SJCRH30 (cell line): ENCODE data around the gene CCIN. TPM values are rescaled to one million over a fixed set of nuclear protein-coding genes. Genes with fewer than 3 reads are reported as not detected.
"Not testable (repeated sequence)": the region's sequence is repeated elsewhere in the genome, so short reads cannot be mapped to it uniquely, and the experiment has no call there.

Experiments
- DNase-seq, 2 experiments: peaks; one replicate each; pipeline ENCODE4 v3.0.0-alpha.2; 2015 to 2020
- H3K27ac ChIP-seq: fragments of 250-450 bp; sonication (Bioruptor Pico); 2 replicates; pipeline ENCODE4 v1.5.1; 2020; ENCODE audit warnings: mild to moderate bottlenecking, moderate library complexity
- H3K27me3 ChIP-seq: fragments of 250-450 bp; sonication (Bioruptor Pico); 2 replicates; pipeline ENCODE4 v1.5.1; 2020; ENCODE audit warnings: mild to moderate bottlenecking, moderate library complexity
- H3K36me3 ChIP-seq: fragments of 250-450 bp; sonication (Bioruptor Pico); 2 replicates; pipeline ENCODE4 v1.5.1; 2020; ENCODE audit warnings: mild to moderate bottlenecking, moderate library complexity
- H3K4me1 ChIP-seq: fragments of 250-450 bp; sonication (Bioruptor Pico); 2 replicates; pipeline ENCODE4 v1.5.1; 2020; ENCODE audit warnings: mild to moderate bottlenecking, moderate library complexity
- H3K4me3 ChIP-seq: fragments of 250-450 bp; sonication (Bioruptor Pico); 2 replicates; pipeline ENCODE4 v1.5.1; 2020; ENCODE audit warnings: mild to moderate bottlenecking, moderate library complexity
- H3K9me3 ChIP-seq: fragments of 250-450 bp; sonication (Bioruptor Pico); replicated peaks from 2 replicates; pipeline ENCODE4 v1.5.1; 2020; ENCODE audit warnings: mild to moderate bottlenecking, moderate library complexity
- total RNA-seq: library from RNA; depleted of rRNA; stranded (reverse); fragments of >200 nt; shearing (Covaris generic); gene quantifications from 2 replicates; pipeline ENCODE4 v1.2.3, GENCODE V29; 2014; rRNA removed

CCIN gene
- total RNA-seq, result 0.05 and 0.24 TPM in 2 replicates

- Histone ChIP-seq H3K9me3 (no peaks in the 10 kb centered on the region), H3K36me3 (no peaks in the 10 kb centered on the region), H3K27ac (no peak within 1 kb of the TSS), H3K27me3 (no peaks in the 10 kb centered on the region), H3K4me1 (peaks cover 12% of the 10 kb centered on the region), H3K4me3 (no peak within 1 kb of the TSS)
- no peak for DNase-seq
Observed at GRCh38 chr9:36169166-36169565, at the start of gene CCIN. Gene CCIN, plus strand, starts transcription at chr9:36169388. Its CDS starts 115 bp downstream, at chr9:36169503.

- Histone ChIP-seq H3K27ac (no peak overlapping the region), H3K27me3 (no peaks in the 10 kb centered on the region), H3K36me3 (no peaks in the 10 kb centered on the region), H3K4me3 (no peak overlapping the region), H3K9me3 (no peaks in the 10 kb centered on the region), H3K4me1 (no peaks in the 10 kb centered on the region)
- no peak for DNase-seq
Observed at GRCh38 chr9:36119476-36119875, 49.7 kb upstream of the CCIN start.

DNA sequence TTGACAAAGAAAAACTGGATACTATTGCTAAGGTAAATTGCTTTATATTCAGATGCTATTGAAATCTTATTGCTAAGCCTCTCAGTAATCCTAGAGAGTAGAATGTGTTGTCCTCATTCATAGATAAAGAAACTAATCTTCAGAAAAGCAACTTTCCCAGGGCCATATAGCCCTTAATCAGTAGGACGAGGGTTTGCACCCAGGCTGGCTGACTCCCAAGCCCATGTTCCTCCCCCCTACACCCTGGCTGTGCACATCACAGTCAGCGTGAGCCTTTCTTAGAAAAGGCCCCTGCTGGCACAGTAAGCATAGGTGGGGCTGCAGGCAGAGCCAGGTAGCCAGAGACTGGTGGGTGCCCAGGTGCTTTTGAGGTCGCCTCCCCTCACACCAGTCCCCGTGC, 48.5 kb upstream of the CCIN start:
- H3K36me3 ChIP-seq, result no peaks in the 10 kb centered on the region
- DNase-seq, result no peak

GRCh38 chr9:36121971-36122370, 47.2 kb upstream of the CCIN start:
- no peaks in the 10 kb centered on the region for H3K36me3 ChIP-seq
- no peak overlapping the region for H3K27ac ChIP-seq
- H3K27me3 ChIP-seq, result no peaks in the 10 kb centered on the region
- no peak for DNase-seq
- no peaks in the 10 kb centered on the region for H3K4me1 ChIP-seq
- no peaks in the 10 kb centered on the region for H3K9me3 ChIP-seq
- H3K4me3 ChIP-seq, result no peak overlapping the region

More for the DNA sequence above, 48.5 kb upstream of the CCIN start:
- Histone ChIP-seq H3K4me3 (no peak overlapping the region), H3K27ac (no peak overlapping the region), H3K9me3 (no peaks in the 10 kb centered on the region), H3K27me3 (no peaks in the 10 kb centered on the region), H3K4me1 (no peaks in the 10 kb centered on the region)

- Histone ChIP-seq H3K27ac (no peak overlapping the region), H3K4me1 (no peaks in the 10 kb centered on the region), H3K9me3 (no peaks in the 10 kb centered on the region), H3K27me3 (no peaks in the 10 kb centered on the region), H3K4me3 (no peak overlapping the region), H3K36me3 (no peaks in the 10 kb centered on the region)
- no peak for DNase-seq
Observed at GRCh38 chr9:36123515-36123914, 45.7 kb upstream of the CCIN start.

- no peak overlapping the region for H3K27ac ChIP-seq
Observed at GRCh38 chr9:36125062-36125855, 43.9 kb upstream of the CCIN start.

DNA sequence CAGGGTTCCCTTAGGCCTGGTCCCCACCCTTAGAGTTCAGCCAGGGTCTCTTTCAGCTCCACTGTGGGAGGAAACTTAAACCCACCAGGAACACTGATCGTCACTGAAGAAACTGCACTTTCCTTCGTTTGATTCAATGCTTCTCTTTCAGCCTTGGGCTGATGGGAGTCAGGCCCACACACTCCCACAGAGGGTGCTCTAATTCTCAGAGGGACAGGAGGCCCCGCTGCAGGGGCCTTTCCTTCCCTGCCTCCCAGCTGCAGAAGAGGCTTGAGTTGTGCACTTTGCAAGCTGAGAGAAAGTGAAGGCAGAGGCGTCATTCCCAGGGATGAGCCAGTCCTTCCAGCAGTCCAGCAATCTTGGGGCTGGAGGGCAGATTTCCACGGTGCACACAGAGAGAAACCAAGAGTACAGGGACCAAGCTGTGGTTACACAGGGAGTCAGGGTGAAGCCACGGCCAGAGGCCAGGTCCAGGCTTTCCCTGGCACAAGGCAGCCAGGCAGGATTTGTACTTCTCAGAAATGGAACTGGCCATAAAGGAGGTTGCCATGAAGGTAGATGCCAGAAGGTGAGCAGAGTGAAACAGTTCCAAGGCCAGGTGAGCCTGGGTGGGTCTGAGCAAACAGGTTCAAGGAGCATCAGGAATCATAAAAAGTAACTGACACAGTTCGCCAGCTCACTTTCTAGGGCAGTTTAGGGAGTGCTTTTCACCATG, 43.0 kb upstream of the CCIN start:
- no peak overlapping the region for H3K27ac ChIP-seq
- H3K4me3 ChIP-seq, result no peak overlapping the region
- H3K36me3 ChIP-seq, result no peaks in the 10 kb centered on the region
- no peaks in the 10 kb centered on the region for H3K4me1 ChIP-seq
- no peaks in the 10 kb centered on the region for H3K27me3 ChIP-seq
- no peak for DNase-seq
- H3K9me3 ChIP-seq, result no peaks in the 10 kb centered on the region

More at GRCh38 chr9:36125062-36125855, 43.9 kb upstream of the CCIN start:
- no peaks in the 10 kb centered on the region for H3K4me1 ChIP-seq
- no peak for DNase-seq
- H3K4me3 ChIP-seq, result no peak overlapping the region
- no peaks in the 10 kb centered on the region for H3K9me3 ChIP-seq
- no peaks in the 10 kb centered on the region for H3K36me3 ChIP-seq
- no peaks in the 10 kb centered on the region for H3K27me3 ChIP-seq

DNA sequence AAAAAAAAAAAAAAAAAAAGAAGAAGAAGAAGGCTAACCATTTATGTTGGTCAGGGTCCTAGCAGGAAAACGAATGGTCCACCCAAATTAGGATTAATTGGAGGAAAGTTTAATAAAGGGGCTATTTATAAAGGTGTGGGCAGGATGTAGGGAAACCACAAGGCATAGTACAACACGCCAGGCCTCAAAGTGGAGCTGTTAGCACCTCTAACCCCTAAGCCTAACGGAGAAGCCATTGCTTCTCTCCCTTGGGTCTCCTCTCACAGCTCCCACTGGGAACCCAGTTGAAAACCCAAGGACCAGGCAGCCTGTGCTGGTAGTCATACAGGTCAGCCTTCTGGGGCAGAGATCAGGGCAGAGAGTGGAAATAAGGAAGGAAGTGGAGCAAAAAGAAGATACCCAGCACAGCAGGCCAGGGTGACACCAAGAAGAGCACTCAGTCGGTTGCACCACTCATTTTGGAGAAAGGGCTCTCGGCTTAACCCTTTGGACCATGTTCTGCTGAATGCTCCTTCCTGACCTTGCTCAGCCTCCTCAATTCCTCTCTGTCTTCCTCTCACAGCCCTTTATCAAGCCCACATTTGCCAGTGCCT, 41.4 kb upstream of the CCIN start:
- Histone ChIP-seq H3K36me3 (no peaks in the 10 kb centered on the region), H3K27ac (no peak overlapping the region), H3K9me3 (no peaks in the 10 kb centered on the region), H3K27me3 (no peaks in the 10 kb centered on the region), H3K4me3 (no peak overlapping the region), H3K4me1 (no peaks in the 10 kb centered on the region)
- DNase-seq, result no peak

- no peaks in the 10 kb centered on the region for H3K4me1 ChIP-seq
- no peaks in the 10 kb centered on the region for H3K9me3 ChIP-seq
- H3K36me3 ChIP-seq, result no peaks in the 10 kb centered on the region
- no peaks in the 10 kb centered on the region for H3K27me3 ChIP-seq
- no peak overlapping the region for H3K4me3 ChIP-seq
- no peak for DNase-seq
- no peak overlapping the region for H3K27ac ChIP-seq
Observed at GRCh38 chr9:36128349-36128748, 40.8 kb upstream of the CCIN start.

GRCh38 chr9:36129139-36129538, 40.0 kb upstream of the CCIN start:
- no peaks in the 10 kb centered on the region for H3K36me3 ChIP-seq
- no peak overlapping the region for H3K27ac ChIP-seq
- DNase-seq, result no peak
- H3K9me3 ChIP-seq, result no peaks in the 10 kb centered on the region
- no peaks in the 10 kb centered on the region for H3K4me1 ChIP-seq
- H3K27me3 ChIP-seq, result no peaks in the 10 kb centered on the region
- H3K4me3 ChIP-seq, result no peak overlapping the region

DNA sequence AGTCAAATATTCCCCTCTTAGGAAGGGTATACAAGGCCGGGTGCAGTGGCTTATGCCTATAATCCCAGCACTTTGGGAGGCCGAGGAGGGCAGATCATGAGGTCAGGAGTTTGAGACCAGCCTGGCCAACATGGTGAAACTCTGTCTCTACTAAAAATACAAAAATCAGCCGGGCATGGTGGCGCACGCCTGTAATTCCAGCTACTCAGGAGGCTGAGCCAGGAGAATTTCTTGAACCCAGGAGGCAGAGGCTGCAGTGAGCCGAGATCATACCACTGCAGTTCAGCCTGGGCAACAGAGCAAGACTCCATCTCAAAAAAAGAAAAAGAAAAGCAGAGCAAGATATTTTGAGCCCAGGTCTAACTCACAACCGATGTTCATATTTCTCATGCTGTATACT, 37.5 kb upstream of the CCIN start:
- H3K9me3 ChIP-seq, H3K36me3 ChIP-seq, H3K4me1 ChIP-seq, H3K4me3 ChIP-seq, DNase-seq, H3K27ac ChIP-seq, H3K27me3 ChIP-seq: not testable (repeated sequence)

DNA sequence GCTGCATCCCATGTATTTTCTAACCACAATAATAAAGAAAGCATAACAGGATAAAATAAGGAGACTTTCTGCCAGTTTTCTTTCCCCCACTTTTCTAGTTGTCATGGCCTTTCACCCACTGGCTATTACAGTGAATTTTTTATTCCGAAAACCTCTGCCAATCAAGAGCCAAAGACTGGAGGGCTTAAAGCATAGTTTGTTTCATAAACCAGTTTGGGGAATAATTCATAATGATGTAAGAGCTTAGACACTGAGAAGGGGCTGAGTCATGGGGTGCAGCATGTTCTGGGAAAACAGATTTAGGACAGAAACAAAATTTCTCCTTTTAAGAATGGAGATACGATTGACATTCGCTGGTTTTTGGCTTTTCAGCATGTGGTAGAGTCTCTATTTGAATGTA, 37.1 kb upstream of the CCIN start:
- no peaks in the 10 kb centered on the region for H3K27me3 ChIP-seq
- H3K27ac ChIP-seq, result no peak overlapping the region
- DNase-seq, result no peak
- no peaks in the 10 kb centered on the region for H3K9me3 ChIP-seq
- no peaks in the 10 kb centered on the region for H3K36me3 ChIP-seq
- H3K4me3 ChIP-seq, result no peak overlapping the region
- no peaks in the 10 kb centered on the region for H3K4me1 ChIP-seq

DNA sequence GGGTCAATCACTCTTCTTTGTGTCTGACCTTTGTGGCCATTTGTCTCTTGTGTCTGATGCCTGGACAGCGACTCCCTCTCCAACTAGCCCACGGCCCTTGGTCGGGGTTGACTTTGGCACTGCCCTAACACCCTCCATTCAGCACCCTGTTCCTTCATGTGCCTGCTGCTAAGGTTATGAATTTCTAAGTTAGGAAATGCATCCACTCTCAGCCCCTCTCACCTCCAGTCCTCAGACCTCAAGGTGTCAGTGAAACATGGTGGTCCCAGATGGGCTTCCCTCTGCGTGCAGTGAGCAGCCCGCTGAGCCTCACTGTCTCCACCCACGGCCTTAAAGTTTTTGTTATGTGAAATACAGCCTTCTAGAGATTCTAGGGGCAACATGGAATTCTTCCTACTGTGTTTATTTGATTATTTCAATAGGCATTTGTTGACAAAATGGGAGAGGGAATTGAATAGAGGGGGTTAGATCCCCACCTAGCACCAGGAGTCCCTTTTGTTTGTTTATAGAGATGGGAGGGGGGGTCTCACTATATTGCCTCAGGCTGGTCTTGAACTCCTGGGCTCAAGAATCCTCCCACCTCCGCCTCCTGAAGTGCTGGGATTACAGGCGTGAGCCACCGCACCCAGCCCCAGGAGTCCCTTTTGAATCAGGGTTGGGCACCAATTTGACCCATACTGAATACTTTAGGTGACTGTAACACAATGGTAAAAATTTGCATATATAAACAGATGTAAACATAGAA, 34.3 kb upstream of the CCIN start:
- no peak for DNase-seq
- Histone ChIP-seq H3K27me3 (no peaks in the 10 kb centered on the region), H3K4me3 (no peak overlapping the region), H3K36me3 (no peaks in the 10 kb centered on the region), H3K27ac (no peak overlapping the region), H3K9me3 (no peaks in the 10 kb centered on the region), H3K4me1 (0 out of 2 replicates have a peak, but pooled peaks cover 3% of the 10 kb centered on the region)

DNA sequence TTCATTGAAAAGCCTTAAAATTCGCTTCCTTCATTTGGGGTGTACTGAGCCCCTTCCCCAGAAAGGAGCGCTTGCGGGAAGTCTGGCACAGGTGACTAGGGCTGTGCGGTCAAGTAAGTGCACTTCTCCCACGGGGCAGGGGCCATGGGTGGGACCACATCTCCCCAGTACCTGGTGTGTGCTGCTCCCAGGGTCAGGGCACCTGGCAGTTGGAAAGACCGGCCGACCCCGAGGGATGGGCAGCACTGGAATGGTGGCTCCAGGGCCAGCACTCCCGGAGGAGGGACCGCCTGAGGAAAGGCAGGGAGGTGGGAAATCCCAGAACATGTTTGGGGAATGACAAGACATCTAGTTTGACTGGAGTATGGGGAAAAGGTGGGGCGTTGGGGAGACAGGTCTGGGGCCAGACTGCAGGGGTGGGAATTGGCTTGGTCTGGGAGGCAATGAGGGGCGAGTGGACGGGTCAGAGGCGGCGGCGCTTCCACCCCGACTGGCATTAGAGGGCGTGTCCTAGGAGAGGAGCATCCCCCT, 33.4 kb upstream of the CCIN start:
- no peak overlapping the region; the same call in 1 of the 2 replicates for H3K27ac ChIP-seq
- peak overlapping the region; percentile 75 for H3K4me3 ChIP-seq
- 0 out of 2 replicates have a peak, but pooled peaks cover 3% of the 10 kb centered on the region for H3K4me1 ChIP-seq
- no peaks in the 10 kb centered on the region for H3K9me3 ChIP-seq
- no peaks in the 10 kb centered on the region for H3K27me3 ChIP-seq
- no peak for DNase-seq
- H3K36me3 ChIP-seq, result no peaks in the 10 kb centered on the region
